Measurements from ENCODE around the gene TMEM214. TPM values are rescaled to one million over a fixed set of nuclear protein-coding genes. Genes with fewer than 3 reads are reported as not detected.

The TMEM214 gene
- total RNA-seq, 2 donors from 2014 or later = 68.2 to 84.4 TPM

- ATAC-seq (ENCODE audit: insufficient number of reproducible peaks, low FRiP score, low read depth) (no peak), DNase-seq (ENCODE audit: low spot score) (no peak)
- Histone ChIP-seq H3K36me3 (peaks cover 14% of the 10 kb centered on the region), H3K4me1 (ENCODE audit: control insufficient read depth in 1 of 2, low read depth in 2 of 2) (peaks cover 30 to 72% of the 10 kb centered on the region in 2 donors), H3K9me3 (no peaks in the 10 kb centered on the region), H3K4me3 (peak overlapping the region; percentile 77), H3K27ac (peak overlapping the region; percentile 87 to 98), H3K27me3 (replicated peaks; ENCODE audit: insufficient read depth) (no peaks in the 10 kb centered on the region)
- TF ChIP-seq CTCF (IDR thresholded peaks at IDR 0.05) = no peak
Measured at GRCh38 chr2:27080140-27080469, 47.3 kb downstream of the TMEM214 start.

- peaks cover 34 to 72% of the 10 kb centered on the region in 2 donors for H3K4me1 ChIP-seq (ENCODE audit: control insufficient read depth in 1 of 2, low read depth in 2 of 2)
- H3K27me3 ChIP-seq (replicated peaks; ENCODE audit: insufficient read depth) = no peaks in the 10 kb centered on the region
- no peak for DNase-seq (ENCODE audit: low spot score)
Measured at GRCh38 chr2:27080603-27080936, 47.8 kb downstream of the TMEM214 start.

GRCh38 chr2:27081984-27082772, 49.4 kb downstream of the TMEM214 start:
- DNase-seq (ENCODE audit: low spot score) = no peak
- TF ChIP-seq CTCF (IDR thresholded peaks at IDR 0.05) = no peak
- H3K36me3 ChIP-seq = peaks cover 14% of the 10 kb centered on the region
- no peak overlapping the region for H3K4me3 ChIP-seq
- peak overlapping the region in 1 of 2 donors; percentile 60 for H3K27ac ChIP-seq
- H3K9me3 ChIP-seq = no peaks in the 10 kb centered on the region
- H3K4me1 ChIP-seq (ENCODE audit: control insufficient read depth in 1 of 2, low read depth in 2 of 2) = peaks cover 36 to 66% of the 10 kb centered on the region in 2 donors
- no peaks in the 10 kb centered on the region for H3K27me3 ChIP-seq (replicated peaks; ENCODE audit: insufficient read depth)
- no peak for ATAC-seq (ENCODE audit: insufficient number of reproducible peaks, low FRiP score, low read depth)

More at GRCh38 chr2:27080603-27080936, 47.8 kb downstream of the TMEM214 start:
- no peak for ATAC-seq (ENCODE audit: insufficient number of reproducible peaks, low FRiP score, low read depth)
- peak overlapping the region; percentile 77 for H3K4me3 ChIP-seq
- TF ChIP-seq CTCF (IDR thresholded peaks at IDR 0.05) = no peak
- H3K36me3 ChIP-seq = peaks cover 14% of the 10 kb centered on the region
- H3K27ac ChIP-seq = peak overlapping the region; percentile 87 to 98
- H3K9me3 ChIP-seq = no peaks in the 10 kb centered on the region

DNA sequence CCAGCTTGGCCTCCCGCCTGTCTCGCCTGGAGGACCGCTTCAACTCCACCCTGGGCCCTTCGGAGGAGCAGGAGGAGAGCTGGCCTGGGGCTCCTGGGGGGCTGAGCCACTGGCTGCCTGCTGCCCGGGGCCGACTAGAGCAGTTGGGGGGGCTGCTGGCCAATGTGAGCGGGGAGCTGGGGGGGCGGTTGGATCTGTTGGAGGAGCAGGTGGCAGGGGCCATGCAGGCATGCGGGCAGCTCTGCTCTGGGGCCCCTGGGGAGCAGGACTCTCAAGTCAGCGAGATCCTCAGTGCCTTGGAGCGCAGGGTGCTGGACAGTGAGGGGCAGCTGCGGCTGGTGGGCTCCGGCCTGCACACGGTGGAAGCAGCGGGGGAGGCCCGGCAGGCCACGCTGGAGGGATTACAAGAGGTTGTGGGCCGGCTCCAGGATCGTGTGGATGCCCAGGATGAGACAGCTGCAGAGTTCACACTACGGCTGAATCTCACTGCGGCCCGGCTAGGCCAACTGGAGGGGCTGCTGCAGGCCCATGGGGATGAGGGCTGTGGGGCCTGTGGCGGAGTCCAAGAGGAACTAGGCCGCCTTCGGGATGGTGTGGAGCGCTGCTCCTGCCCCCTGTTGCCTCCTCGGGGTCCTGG, 50.1 kb downstream of the TMEM214 start:
- DNase-seq (ENCODE audit: low spot score) (no peak), ATAC-seq (ENCODE audit: insufficient number of reproducible peaks, low FRiP score, low read depth) (no peak)
- H3K27me3 ChIP-seq (replicated peaks; ENCODE audit: insufficient read depth) = no peaks in the 10 kb centered on the region
- H3K36me3 ChIP-seq = peaks cover 14% of the 10 kb centered on the region
- H3K9me3 ChIP-seq = no peaks in the 10 kb centered on the region
- H3K4me1 ChIP-seq (ENCODE audit: control insufficient read depth in 1 of 2, low read depth in 2 of 2) = peaks cover 35 to 66% of the 10 kb centered on the region in 2 donors
- no peak overlapping the region for H3K27ac ChIP-seq
- no peak overlapping the region for H3K4me3 ChIP-seq
- TF ChIP-seq CTCF (IDR thresholded peaks at IDR 0.05) = no peak

- TF ChIP-seq CTCF (IDR thresholded peaks at IDR 0.05) = no peak
- Histone ChIP-seq H3K36me3 (peaks cover 14% of the 10 kb centered on the region), H3K4me3 (no peak overlapping the region), H3K27ac (no peak overlapping the region), H3K27me3 (replicated peaks; ENCODE audit: insufficient read depth) (no peaks in the 10 kb centered on the region), H3K9me3 (no peaks in the 10 kb centered on the region), H3K4me1 (ENCODE audit: control insufficient read depth in 1 of 2, low read depth in 2 of 2) (peaks cover 34 to 67% of the 10 kb centered on the region in 2 donors)
- ATAC-seq (ENCODE audit: insufficient number of reproducible peaks, low FRiP score, low read depth) = no peak
- DNase-seq (ENCODE audit: low spot score) = no peak
Measured at GRCh38 chr2:27083410-27084296, 50.9 kb downstream of the TMEM214 start.

All from thoracic aorta (tissue), 2 donors.